ENCODE data around the gene HAGHL.

GRCh38 chr16:706189-707061 lies 20.5 kb upstream of the HAGHL start:
- no peak for TF ChIP-seq CTCF (conservative IDR thresholded peaks at IDR 0.05; ENCODE audit: low read depth in 2 of 2)
- no peak for TF ChIP-seq POLR2AphosphoS5 (IDR thresholded peaks at IDR 0.05; ENCODE audit: low read depth)
- no peak for TF ChIP-seq EZH2phosphoT487 (IDR thresholded peaks at IDR 0.05; ENCODE audit: unreplicated experiment)
- no peak for TF ChIP-seq ZNF331 (CRISPR knock-in tag; IDR thresholded peaks at IDR 0.05; ENCODE audit: low read depth)
- TF ChIP-seq EZH2 (IDR thresholded peaks at IDR 0.05; ENCODE audit: low read depth, unreplicated experiment), result peak; percentile 42
- TF ChIP-seq CREB1 (CRISPR knock-in tag; IDR thresholded peaks at IDR 0.05; ENCODE audit: low read depth), result no peak
- TF ChIP-seq ETS1 (IDR thresholded peaks at IDR 0.05), result no peak
- TF ChIP-seq REST (IDR thresholded peaks at IDR 0.05; ENCODE audit: unreplicated experiment), result no peak
- no peak for TF ChIP-seq STAT1 (IDR thresholded peaks at IDR 0.05; ENCODE audit: unreplicated experiment)
- TF ChIP-seq JUNB (IDR thresholded peaks at IDR 0.05; ENCODE audit: unreplicated experiment), result no peak
